Stimulated activated naive B cell treated with anti-CD40 and anti-IgM and Interleukin-4, amounts not matched to agents 10 μg/mL and 1 μg/mL and 100 μg/mL, for 72 hours (primary cell): Measurements from ENCODE around the gene SUPT7L.

Source experiments
- ATAC-seq, 2 donors: fragments of 150-1000 bp; cut with Tn5 transposase; replicated peaks; 2 replicates each; pipeline ENCODE4 v1.10.0; 2021; ENCODE audit warnings: moderate library complexity in 1 of 2
- DNase-seq: peaks from one replicate; pipeline ENCODE4 v3.0.0; 2021
- H3K27ac Mint-ChIP-seq: one replicate; pipeline ENCODE4 v1.8.0; 2022; ENCODE audit warnings: mild to moderate bottlenecking, mixed read lengths
- H3K27me3 Mint-ChIP-seq, 2 donors: one replicate each; pipeline ENCODE4 v1.8.0; 2022; ENCODE audit warnings: mixed read lengths in 2 of 2
- H3K36me3 Mint-ChIP-seq, 2 donors: one replicate each; pipeline ENCODE4 v1.8.0; 2022; ENCODE audit warnings: mixed read lengths in 2 of 2, mild to moderate bottlenecking in 1 of 2
- H3K4me1 Mint-ChIP-seq, 2 donors: one replicate each; pipeline ENCODE4 v1.8.0; 2022; ENCODE audit warnings: mixed read lengths in 2 of 2, mild to moderate bottlenecking in 1 of 2
- H3K4me3 Mint-ChIP-seq, 2 donors: one replicate each; pipeline ENCODE4 v1.8.0; 2022; ENCODE audit warnings: mild to moderate bottlenecking in 2 of 2, mixed read lengths in 2 of 2, moderate library complexity in 1 of 2
- H3K9me3 Mint-ChIP-seq, 2 donors: one replicate each; pipeline ENCODE4 v1.8.0; 2022; ENCODE audit warnings: mixed read lengths in 2 of 2, mild to moderate bottlenecking in 1 of 2

The SUPT7L gene

DNA sequence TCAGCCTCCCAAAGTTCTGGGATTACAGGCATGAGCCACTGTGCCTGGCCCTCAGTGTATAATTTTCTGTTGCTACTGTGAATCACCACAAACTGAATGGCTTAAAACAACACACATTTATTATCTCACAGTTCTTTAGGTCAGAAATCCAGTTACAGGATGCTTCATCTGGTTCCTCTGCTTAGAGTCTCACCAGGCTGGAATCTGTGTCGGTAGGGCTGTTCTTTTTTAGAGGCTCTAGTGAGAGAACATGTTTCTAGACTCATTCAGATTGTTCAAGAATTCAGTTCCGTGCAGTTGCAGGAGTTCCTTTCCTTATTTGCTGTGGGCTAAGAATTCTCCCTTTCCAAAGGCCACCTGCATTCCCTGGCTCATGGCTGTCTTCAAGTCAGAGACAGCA, 56.8 kb downstream of the SUPT7L start:
- H3K27me3 Mint-ChIP-seq, result no peaks in the 10 kb centered on the region
- DNase-seq (no peak), ATAC-seq (no peak)
- no peaks in the 10 kb centered on the region for H3K9me3 Mint-ChIP-seq
- peaks cover 40 to 56% of the 10 kb centered on the region in 2 donors for H3K36me3 Mint-ChIP-seq
- peaks cover 0 to 2% of the 10 kb centered on the region in 2 donors for H3K4me1 Mint-ChIP-seq
- no peak overlapping the region for H3K4me3 Mint-ChIP-seq
- no peak overlapping the region for H3K27ac Mint-ChIP-seq
